GM18951 (cell line): ENCODE measurements around the gene CDH23.

Experiments used
- POLR2A ChIP-seq: IDR thresholded peaks from 4 replicates; pipeline ENCODE4 v1.6.1; 2011; ENCODE audit warnings: mild to moderate bottlenecking; ENCODE audit not compliant: insufficient read length, insufficient read depth; ENCODE audit errors: extremely low read depth
- in situ Hi-C: fragments of 300-500 bp; cut with MboI; formaldehyde crosslinking; loops from one replicate; pipeline ENCODE4 v1.12.0; 2022; ENCODE audit warnings: low sequenced_read_pairs, mixed read lengths, inconsistent platforms; ENCODE audit not compliant: unreplicated experiment

The CDH23 gene

GRCh38 chr10:71561003-71561574 lies 164.4 kb downstream of the CDH23 start:
- in situ Hi-C loops, result no loop called here
- TF ChIP-seq POLR2A, result no peak

- no peak for TF ChIP-seq POLR2A
- in situ Hi-C loops, result no loop called here
Observed at GRCh38 chr10:71562181-71562580, 165.5 kb downstream of the CDH23 start.

DNA sequence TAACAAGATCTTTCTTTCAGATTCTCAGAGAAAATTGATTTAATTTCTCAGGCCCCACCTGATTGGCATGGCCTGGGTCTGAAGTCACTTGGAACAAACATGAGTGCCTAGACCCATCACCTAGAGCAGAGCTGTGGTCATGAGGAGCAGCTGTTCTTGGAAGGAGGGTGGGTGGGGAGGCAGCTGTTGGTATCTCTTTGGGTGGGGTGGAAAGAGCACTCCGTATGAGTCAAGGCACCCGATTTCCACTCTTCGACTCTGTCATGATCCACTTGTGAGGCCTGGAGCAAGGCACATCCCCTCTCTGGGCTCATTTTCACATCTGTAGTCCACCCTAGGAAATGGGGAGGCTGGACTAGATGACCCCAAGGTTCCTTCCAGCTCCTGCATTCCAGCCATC lies 166.2 kb downstream of the CDH23 start:
- no peak for TF ChIP-seq POLR2A
- in situ Hi-C loops, result no loop called here

GRCh38 chr10:71564194-71564820 lies 167.6 kb downstream of the CDH23 start:
- in situ Hi-C loops, result no loop called here
- no peak for TF ChIP-seq POLR2A

GRCh38 chr10:71565284-71566000 lies 168.7 kb downstream of the CDH23 start:
- no peak for TF ChIP-seq POLR2A
- in situ Hi-C loops, result no loop called here

DNA sequence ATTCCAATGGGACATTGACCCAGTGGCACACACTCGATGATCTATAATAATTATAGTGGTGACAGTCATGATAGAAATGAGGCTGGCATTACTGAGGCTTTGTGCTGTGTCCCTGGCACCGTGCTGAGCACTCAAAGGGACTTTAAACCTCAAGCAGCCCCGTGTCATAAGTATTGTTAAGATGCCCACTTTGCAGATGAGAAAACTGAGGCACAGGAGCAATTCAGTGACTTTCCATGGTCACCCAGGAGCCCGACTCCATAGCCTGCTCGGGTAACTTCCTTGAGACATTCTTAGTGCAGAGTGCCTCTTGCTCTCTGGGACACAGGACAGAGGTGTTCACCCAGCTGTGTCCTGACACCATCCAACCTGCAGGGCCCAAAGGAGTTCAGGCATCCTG lies 170.3 kb downstream of the CDH23 start:
- no peak for TF ChIP-seq POLR2A
- in situ Hi-C loops, result no loop called here

DNA sequence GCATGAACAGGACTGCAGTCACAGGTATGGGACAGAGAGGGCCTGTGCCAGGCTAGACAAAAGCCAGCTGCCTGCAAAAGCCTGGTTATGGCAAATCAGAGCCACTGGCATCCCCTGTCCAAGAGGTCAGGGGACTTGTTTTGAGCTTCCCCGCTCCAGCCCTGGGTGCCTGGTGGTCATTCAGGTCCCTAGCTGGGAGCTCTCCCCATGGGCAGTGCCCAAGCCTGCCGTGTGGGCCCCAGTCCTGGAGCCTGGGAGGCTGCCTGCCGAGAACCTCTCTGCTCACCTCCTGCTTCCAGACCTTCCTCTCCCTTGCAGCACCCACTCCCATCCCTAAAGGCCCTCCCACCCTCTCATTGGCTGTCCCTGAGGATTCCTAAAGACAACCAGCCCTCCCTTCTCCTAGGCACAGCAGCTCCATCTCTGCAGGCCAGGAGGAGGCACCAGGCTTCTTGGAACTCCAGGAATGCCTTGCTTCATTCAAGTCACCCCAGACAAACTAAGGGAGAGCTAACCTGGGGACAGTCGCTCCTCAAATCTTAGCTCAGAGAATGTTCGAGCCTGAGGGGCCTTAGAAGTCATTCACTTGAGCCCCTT lies 172.3 kb downstream of the CDH23 start:
- in situ Hi-C loops, result no loop called here

DNA sequence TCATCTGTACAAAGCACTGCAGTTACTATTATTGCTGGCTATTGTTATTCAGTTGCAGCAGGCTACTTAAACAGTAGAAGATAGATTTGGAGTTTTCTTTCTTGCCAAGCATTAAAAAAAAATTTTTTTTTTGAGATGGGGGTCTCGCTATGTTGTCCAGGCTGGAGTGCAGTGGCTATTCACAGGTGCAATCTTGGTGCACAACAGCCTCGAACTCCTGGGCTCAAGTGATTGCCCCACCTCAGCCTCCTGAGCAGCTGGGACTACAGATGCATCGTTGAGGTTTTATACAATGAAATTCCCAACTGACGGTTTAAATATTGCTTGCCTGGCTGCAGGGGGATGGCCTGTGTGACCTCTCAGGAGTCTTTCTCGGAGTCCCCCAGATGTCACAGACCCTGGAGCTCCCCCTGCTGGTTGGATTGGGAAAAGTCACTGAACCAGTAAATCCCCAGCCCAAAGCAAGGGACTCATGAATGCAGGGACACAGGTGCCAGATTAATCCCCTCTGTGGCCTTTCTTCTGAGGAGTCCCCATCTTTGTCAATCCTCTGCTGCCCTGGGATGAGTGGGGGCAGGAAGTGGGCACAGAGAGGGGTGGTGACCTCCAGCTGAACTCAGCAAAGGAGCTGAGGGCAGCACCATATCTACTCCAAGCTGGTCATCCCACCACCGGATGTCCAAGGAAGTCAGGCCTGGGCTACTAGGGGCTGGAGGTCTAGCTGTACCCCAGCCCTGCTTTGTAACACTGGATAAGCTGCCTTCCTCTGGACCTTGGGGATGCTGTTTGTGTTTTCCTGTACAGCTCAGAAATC lies 173.3 kb downstream of the CDH23 start:
- no peak for TF ChIP-seq POLR2A
- in situ Hi-C loops, result loop anchor here (10.0 kb wide), 1 partner anchor 255 kb away; the partner anchor contains the start of gene SLC29A3

More for the DNA sequence above, 172.3 kb downstream of the CDH23 start:
- TF ChIP-seq POLR2A, result no peak

GRCh38 chr10:71571460-71572175 lies 174.9 kb downstream of the CDH23 start:
- in situ Hi-C loops, result loop anchor here (10.0 kb wide), 1 partner anchor 257 kb away; the partner anchor contains the start of gene SLC29A3
- no peak for TF ChIP-seq POLR2A

GRCh38 chr10:71572962-71573361 lies 176.2 kb downstream of the CDH23 start:
- TF ChIP-seq POLR2A, result no peak
- in situ Hi-C loops, result loop anchor here (10.0 kb wide), 1 partner anchor 258 kb away; the partner anchor contains the start of gene SLC29A3

- in situ Hi-C loops, result loop anchor here (10.0 kb wide), 1 partner anchor 259 kb away; the partner anchor contains the start of gene SLC29A3
Observed at GRCh38 chr10:71573562-71574518, 177.1 kb downstream of the CDH23 start.

More at GRCh38 chr10:71573562-71574518, 177.1 kb downstream of the CDH23 start:
- TF ChIP-seq POLR2A, result no peak
